MG63 (cell line): ENCODE data around the gene TOMM34. TPM values are rescaled to one million over a fixed set of nuclear protein-coding genes. Genes with fewer than 3 reads are reported as not detected.

ENCODE experiments used
- DNase-seq: peaks from one replicate; pipeline ENCODE4 v3.0.0-alpha.2; 2020
- H3K27me3 ChIP-seq: fragments of 250-450 bp; sonication (Bioruptor Pico); 2 replicates; pipeline ENCODE4 v1.5.1; 2020; ENCODE audit warnings: mild to moderate bottlenecking, moderate library complexity
- H3K36me3 ChIP-seq: fragments of 250-450 bp; sonication (Bioruptor Pico); 2 replicates; pipeline ENCODE4 v1.5.1; 2020; ENCODE audit warnings: mild to moderate bottlenecking, moderate library complexity
- H3K4me3 ChIP-seq: fragments of 250-450 bp; sonication (Bioruptor Pico); 2 replicates; pipeline ENCODE4 v1.5.1; 2020; ENCODE audit warnings: mild to moderate bottlenecking, moderate library complexity
- H3K9me3 ChIP-seq: fragments of 250-450 bp; sonication (Bioruptor Pico); 2 replicates; pipeline ENCODE4 v1.5.1; 2020; ENCODE audit warnings: mild to moderate bottlenecking, moderate library complexity
- total RNA-seq: library from RNA; depleted of rRNA; stranded (reverse); fragments of >200 nt; shearing (Covaris generic); gene quantifications from 2 replicates; pipeline ENCODE4 v1.2.3, GENCODE V29; 2014; ENCODE audit warnings: low replicate concordance

Gene TOMM34
- total RNA-seq, 1 experiment from 2014 or later: 75.9 TPM

GRCh38 chr20:44948107-44948506 lies 12.1 kb downstream of the TOMM34 start:
- Histone ChIP-seq H3K9me3 (no peaks in the 10 kb centered on the region), H3K4me3 (no peak overlapping the region)

GRCh38 chr20:44946271-44946852 lies 13.8 kb downstream of the TOMM34 start:
- no peak for DNase-seq

More at GRCh38 chr20:44948107-44948506, 12.1 kb downstream of the TOMM34 start:
- Histone ChIP-seq H3K36me3 (peaks cover 95% of the 10 kb centered on the region), H3K27me3 (no peaks in the 10 kb centered on the region)
- no peak for DNase-seq

GRCh38 chr20:44945261-44945660 lies 14.9 kb downstream of the TOMM34 start:
- no peak for DNase-seq
- Histone ChIP-seq H3K4me3 (no peak overlapping the region), H3K27me3 (no peaks in the 10 kb centered on the region), H3K36me3 (peaks cover 90% of the 10 kb centered on the region), H3K9me3 (no peaks in the 10 kb centered on the region)

More at GRCh38 chr20:44946271-44946852, 13.8 kb downstream of the TOMM34 start:
- Histone ChIP-seq H3K9me3 (no peaks in the 10 kb centered on the region), H3K36me3 (peaks cover 94% of the 10 kb centered on the region), H3K27me3 (no peaks in the 10 kb centered on the region), H3K4me3 (no peak overlapping the region)

- no peak for DNase-seq
- H3K4me3 ChIP-seq: no peak overlapping the region
- peaks cover 76% of the 10 kb centered on the region for H3K36me3 ChIP-seq
- no peaks in the 10 kb centered on the region for H3K9me3 ChIP-seq
- no peaks in the 10 kb centered on the region for H3K27me3 ChIP-seq
Observed at GRCh38 chr20:44943828-44944227, 16.4 kb downstream of the TOMM34 start.

- Histone ChIP-seq H3K27me3 (no peaks in the 10 kb centered on the region), H3K9me3 (no peaks in the 10 kb centered on the region), H3K4me3 (no peak overlapping the region), H3K36me3 (peaks cover 76% of the 10 kb centered on the region)
- DNase-seq: no peak
Observed at GRCh38 chr20:44942264-44942973, 17.8 kb downstream of the TOMM34 start.

- Histone ChIP-seq H3K36me3 (peaks cover 71% of the 10 kb centered on the region), H3K27me3 (no peaks in the 10 kb centered on the region), H3K9me3 (no peaks in the 10 kb centered on the region), H3K4me3 (no peak overlapping the region)
- DNase-seq: no peak
Observed at GRCh38 chr20:44941120-44941691, 19.0 kb downstream of the TOMM34 start.

GRCh38 chr20:44938637-44939036 lies 21.6 kb downstream of the TOMM34 start:
- Histone ChIP-seq H3K9me3 (no peaks in the 10 kb centered on the region), H3K36me3 (peaks cover 67% of the 10 kb centered on the region), H3K4me3 (no peak overlapping the region), H3K27me3 (no peaks in the 10 kb centered on the region)
- no peak for DNase-seq

- H3K4me3 ChIP-seq: no peak overlapping the region
- DNase-seq: no peak
- peaks cover 60% of the 10 kb centered on the region for H3K36me3 ChIP-seq
- no peaks in the 10 kb centered on the region for H3K27me3 ChIP-seq
- no peaks in the 10 kb centered on the region for H3K9me3 ChIP-seq
Observed at GRCh38 chr20:44936510-44936909, 23.7 kb downstream of the TOMM34 start.

- DNase-seq: no peak
- Histone ChIP-seq H3K9me3 (no peaks in the 10 kb centered on the region), H3K4me3 (no peak overlapping the region)
Observed at GRCh38 chr20:44932916-44933315, 27.3 kb downstream of the TOMM34 start.

GRCh38 chr20:44931911-44932310 lies 28.3 kb downstream of the TOMM34 start:
- H3K4me3 ChIP-seq: no peak overlapping the region
- no peak for DNase-seq
- H3K36me3 ChIP-seq: peaks cover 44% of the 10 kb centered on the region
- H3K27me3 ChIP-seq: no peaks in the 10 kb centered on the region
- no peaks in the 10 kb centered on the region for H3K9me3 ChIP-seq

More at GRCh38 chr20:44932916-44933315, 27.3 kb downstream of the TOMM34 start:
- peaks cover 49% of the 10 kb centered on the region for H3K36me3 ChIP-seq
- no peaks in the 10 kb centered on the region for H3K27me3 ChIP-seq

- no peak overlapping the region for H3K4me3 ChIP-seq
- no peaks in the 10 kb centered on the region for H3K27me3 ChIP-seq
- peaks cover 37% of the 10 kb centered on the region for H3K36me3 ChIP-seq
- no peaks in the 10 kb centered on the region for H3K9me3 ChIP-seq
- DNase-seq: no peak
Observed at GRCh38 chr20:44930517-44931168, 29.6 kb downstream of the TOMM34 start.

- H3K4me3 ChIP-seq: no peak overlapping the region
- H3K9me3 ChIP-seq: no peaks in the 10 kb centered on the region
- no peak for DNase-seq
- peaks cover 30% of the 10 kb centered on the region for H3K36me3 ChIP-seq
- H3K27me3 ChIP-seq: no peaks in the 10 kb centered on the region
Observed at GRCh38 chr20:44928595-44928994, 31.6 kb downstream of the TOMM34 start.

GRCh38 chr20:44924541-44924940 lies 35.7 kb downstream of the TOMM34 start:
- Histone ChIP-seq H3K4me3 (no peak overlapping the region), H3K27me3 (no peaks in the 10 kb centered on the region), H3K9me3 (no peaks in the 10 kb centered on the region), H3K36me3 (peaks cover 30% of the 10 kb centered on the region)
- DNase-seq: no peak

- H3K4me3 ChIP-seq: no peak overlapping the region
- no peak for DNase-seq
Observed at GRCh38 chr20:44921447-44921846, 38.8 kb downstream of the TOMM34 start.

GRCh38 chr20:44918761-44919160 lies 41.4 kb downstream of the TOMM34 start:
- Histone ChIP-seq H3K36me3 (peaks cover 53% of the 10 kb centered on the region), H3K9me3 (no peaks in the 10 kb centered on the region), H3K4me3 (no peak overlapping the region), H3K27me3 (no peaks in the 10 kb centered on the region)
- no peak for DNase-seq

More at GRCh38 chr20:44921447-44921846, 38.8 kb downstream of the TOMM34 start:
- H3K27me3 ChIP-seq: no peaks in the 10 kb centered on the region
- H3K36me3 ChIP-seq: peaks cover 44% of the 10 kb centered on the region
- H3K9me3 ChIP-seq: no peaks in the 10 kb centered on the region

GRCh38 chr20:44918342-44918741 lies 41.9 kb downstream of the TOMM34 start:
- no peak for DNase-seq
- Histone ChIP-seq H3K36me3 (peaks cover 52% of the 10 kb centered on the region), H3K27me3 (no peaks in the 10 kb centered on the region), H3K9me3 (no peaks in the 10 kb centered on the region), H3K4me3 (no peak overlapping the region)

GRCh38 chr20:44917399-44917798 lies 42.8 kb downstream of the TOMM34 start:
- no peaks in the 10 kb centered on the region for H3K27me3 ChIP-seq
- no peak overlapping the region for H3K4me3 ChIP-seq
- DNase-seq: no peak
- peaks cover 58% of the 10 kb centered on the region for H3K36me3 ChIP-seq
- no peaks in the 10 kb centered on the region for H3K9me3 ChIP-seq
